Loucy (cell line): ENCODE results near the gene C10orf62.
A peak's percentile ranks its signal among the peaks of the same experiment; 100 is the strongest.

ENCODE experiments used
- H2AFZ ChIP-seq: fragments of 200-600 bp; sonication (generic); 2 replicates; pipeline ENCODE4 v1.6.0; 2016; ENCODE audit warnings: antibody characterized with exemption, mild to moderate bottlenecking, low read length, moderate library complexity
- H3F3A ChIP-seq: fragments of 200-600 bp; 2 replicates; pipeline ENCODE4 v1.6.0; 2016; ENCODE audit warnings: antibody characterized with exemption, low read depth, mild to moderate bottlenecking
- H3K27me3 ChIP-seq: fragments of 200-600 bp; sonication (generic); 2 replicates; pipeline ENCODE4 v1.6.1; 2014; ENCODE audit warnings: low read length, mild to moderate bottlenecking; ENCODE audit not compliant: insufficient read depth, poor library complexity, severe bottlenecking
- H3K36me3 ChIP-seq: fragments of 200-600 bp; sonication (generic); 2 replicates; pipeline ENCODE4 v1.6.1; 2016; ENCODE audit warnings: low read length; ENCODE audit not compliant: insufficient read depth
- H3K4me1 ChIP-seq: fragments of 200-600 bp; sonication (generic); 2 replicates; pipeline ENCODE4 v1.5.1; 2014; ENCODE audit warnings: low read length, mild to moderate bottlenecking; ENCODE audit not compliant: insufficient read depth, poor library complexity, severe bottlenecking
- H3K4me2 ChIP-seq: fragments of 200-600 bp; sonication (generic); 2 replicates; pipeline ENCODE4 v1.6.0; 2014; ENCODE audit warnings: antibody characterized with exemption, low read length, low read depth, mild to moderate bottlenecking; ENCODE audit not compliant: poor library complexity, severe bottlenecking
- H3K4me3 ChIP-seq: fragments of 200-600 bp; sonication (generic); 2 replicates; pipeline ENCODE4 v1.5.1; 2014; ENCODE audit warnings: low read length, mild to moderate bottlenecking, mixed read lengths; ENCODE audit not compliant: poor library complexity, severe bottlenecking
- H3K79me2 ChIP-seq: fragments of 200-600 bp; sonication (generic); 2 replicates; pipeline ENCODE4 v1.6.1; 2014; ENCODE audit warnings: low read length; ENCODE audit not compliant: insufficient read depth
- H3K9ac ChIP-seq: fragments of 200-600 bp; sonication (generic); 2 replicates; pipeline ENCODE4 v1.6.0; 2014; ENCODE audit warnings: mild to moderate bottlenecking, low read depth, low read length, moderate library complexity; ENCODE audit not compliant: poor library complexity, severe bottlenecking
- H3K9me2 ChIP-seq: fragments of 200-600 bp; sonication (generic); replicated peaks from 2 replicates; pipeline ENCODE4 v1.6.1; 2016; ENCODE audit warnings: low read depth, low read length, mixed read lengths
- H3K9me3 ChIP-seq: fragments of 200-600 bp; sonication (generic); 2 replicates; pipeline ENCODE4 v1.6.1; 2014; ENCODE audit warnings: mild to moderate bottlenecking, antibody characterized with exemption, low read length, low read depth; ENCODE audit not compliant: insufficient read depth
- H4K20me1 ChIP-seq: fragments of 200-600 bp; sonication (generic); 2 replicates; pipeline ENCODE4 v1.6.0; 2014; ENCODE audit warnings: antibody characterized with exemption, low read length, mild to moderate bottlenecking; ENCODE audit not compliant: insufficient read depth, poor library complexity, severe bottlenecking
- CTCF ChIP-seq: fragments of 200-600 bp; sonication (generic); conservative IDR thresholded peaks from 2 replicates; pipeline ENCODE4 v1.5.1; 2014; ENCODE audit warnings: mild to moderate bottlenecking, antibody characterized with exemption, low read length
- EZH2phosphoT487 ChIP-seq: fragments of 200-600 bp; IDR thresholded peaks from 2 replicates; pipeline ENCODE4 v1.6.1; 2018; ENCODE audit warnings: antibody characterized with exemption, mild to moderate bottlenecking, moderate library complexity, borderline replicate concordance

C10orf62 gene

GRCh38 chr10:97578171-97578844 lies 11.2 kb upstream of the C10orf62 start:
- Histone ChIP-seq H2AFZ (no peak overlapping the region), H3K4me3 (no peak overlapping the region), H4K20me1 (no peaks in the 10 kb centered on the region), H3K9me2 (no peaks in the 10 kb centered on the region), H3K36me3 (no peaks in the 10 kb centered on the region), H3F3A (no peaks in the 10 kb centered on the region), H3K79me2 (no peaks in the 10 kb centered on the region), H3K9ac (no peak overlapping the region), H3K4me2 (no peak overlapping the region), H3K4me1 (peaks cover 4% of the 10 kb centered on the region), H3K27me3 (no peaks in the 10 kb centered on the region), H3K9me3 (no peaks in the 10 kb centered on the region)
- no peak for TF ChIP-seq CTCF
- TF ChIP-seq EZH2phosphoT487, result no peak

DNA sequence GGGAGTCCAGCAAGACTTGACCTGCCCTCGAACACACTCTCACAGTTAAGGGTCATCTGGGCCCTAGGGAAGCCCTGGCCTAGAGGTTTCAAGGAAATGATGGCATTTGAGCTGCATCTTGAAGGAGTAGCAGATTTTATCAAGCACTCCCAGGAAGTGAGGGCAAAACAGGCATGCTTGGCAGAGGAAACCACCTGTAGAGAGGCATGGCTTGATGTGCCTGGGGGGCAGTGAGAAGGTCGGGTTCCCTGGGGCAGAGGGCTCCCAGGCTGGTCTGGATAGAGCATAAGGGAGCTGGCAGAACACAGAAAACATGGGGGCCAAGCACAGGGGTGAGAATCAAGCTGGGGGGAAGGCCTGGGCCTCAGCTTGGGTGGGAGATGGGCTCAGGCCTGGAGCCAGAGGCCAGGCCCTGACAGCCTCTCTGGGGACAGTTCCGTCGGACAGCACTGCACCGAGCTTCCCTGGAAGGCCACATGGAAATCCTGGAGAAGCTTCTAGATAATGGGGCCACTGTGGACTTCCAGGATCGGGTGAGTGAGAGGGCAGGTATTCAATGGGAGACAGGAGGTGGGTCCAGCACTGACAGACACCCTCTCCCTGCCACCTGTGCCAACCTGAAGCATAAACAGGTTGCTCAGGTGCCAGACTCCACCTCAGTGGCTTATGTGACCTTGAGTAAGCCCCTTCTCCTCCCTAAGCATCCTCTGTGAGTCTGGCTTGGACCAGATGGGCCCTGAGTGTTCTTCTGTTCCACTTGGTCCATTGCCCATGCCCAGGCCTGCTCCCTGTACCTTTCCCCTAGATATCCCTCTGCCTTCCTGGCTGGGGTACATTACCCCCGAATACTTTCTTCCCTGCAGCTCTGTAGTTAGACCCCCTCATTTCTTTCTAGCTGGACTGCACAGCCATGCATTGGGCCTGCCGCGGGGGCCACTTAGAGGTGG lies 8.8 kb upstream of the C10orf62 start:
- Histone ChIP-seq H4K20me1 (no peaks in the 10 kb centered on the region), H3K27me3 (no peaks in the 10 kb centered on the region), H3K9me2 (no peaks in the 10 kb centered on the region), H3K79me2 (no peaks in the 10 kb centered on the region), H3K4me1 (peaks cover 4% of the 10 kb centered on the region), H3K4me2 (no peak overlapping the region), H3K9me3 (no peaks in the 10 kb centered on the region), H3K4me3 (no peak overlapping the region), H3K9ac (no peak overlapping the region), H3F3A (no peaks in the 10 kb centered on the region), H3K36me3 (no peaks in the 10 kb centered on the region), H2AFZ (peak overlapping the region; percentile 33; the same call in 1 of the 2 replicates)
- no peak for TF ChIP-seq EZH2phosphoT487
- TF ChIP-seq CTCF, result no peak

- Histone ChIP-seq H3K9me3 (no peaks in the 10 kb centered on the region), H3K36me3 (no peaks in the 10 kb centered on the region), H3K27me3 (no peaks in the 10 kb centered on the region), H3K4me3 (no peak overlapping the region), H3K9me2 (no peaks in the 10 kb centered on the region), H4K20me1 (no peaks in the 10 kb centered on the region), H3K4me2 (no peak overlapping the region), H3K79me2 (no peaks in the 10 kb centered on the region), H3K9ac (no peak overlapping the region), H3F3A (no peaks in the 10 kb centered on the region), H2AFZ (no peak overlapping the region), H3K4me1 (peaks cover 4% of the 10 kb centered on the region)
- TF ChIP-seq EZH2phosphoT487 (no peak), CTCF (no peak)
Observed at GRCh38 chr10:97582169-97582568, 7.4 kb upstream of the C10orf62 start.
